NCI-H1092 (cell line): ENCODE results near the gene CDH2.

Experiments
- DNase-seq: peaks from one replicate; lab custom pipeline; 2025; lab: John Stamatoyannopoulos, UW

Gene CDH2

DNA sequence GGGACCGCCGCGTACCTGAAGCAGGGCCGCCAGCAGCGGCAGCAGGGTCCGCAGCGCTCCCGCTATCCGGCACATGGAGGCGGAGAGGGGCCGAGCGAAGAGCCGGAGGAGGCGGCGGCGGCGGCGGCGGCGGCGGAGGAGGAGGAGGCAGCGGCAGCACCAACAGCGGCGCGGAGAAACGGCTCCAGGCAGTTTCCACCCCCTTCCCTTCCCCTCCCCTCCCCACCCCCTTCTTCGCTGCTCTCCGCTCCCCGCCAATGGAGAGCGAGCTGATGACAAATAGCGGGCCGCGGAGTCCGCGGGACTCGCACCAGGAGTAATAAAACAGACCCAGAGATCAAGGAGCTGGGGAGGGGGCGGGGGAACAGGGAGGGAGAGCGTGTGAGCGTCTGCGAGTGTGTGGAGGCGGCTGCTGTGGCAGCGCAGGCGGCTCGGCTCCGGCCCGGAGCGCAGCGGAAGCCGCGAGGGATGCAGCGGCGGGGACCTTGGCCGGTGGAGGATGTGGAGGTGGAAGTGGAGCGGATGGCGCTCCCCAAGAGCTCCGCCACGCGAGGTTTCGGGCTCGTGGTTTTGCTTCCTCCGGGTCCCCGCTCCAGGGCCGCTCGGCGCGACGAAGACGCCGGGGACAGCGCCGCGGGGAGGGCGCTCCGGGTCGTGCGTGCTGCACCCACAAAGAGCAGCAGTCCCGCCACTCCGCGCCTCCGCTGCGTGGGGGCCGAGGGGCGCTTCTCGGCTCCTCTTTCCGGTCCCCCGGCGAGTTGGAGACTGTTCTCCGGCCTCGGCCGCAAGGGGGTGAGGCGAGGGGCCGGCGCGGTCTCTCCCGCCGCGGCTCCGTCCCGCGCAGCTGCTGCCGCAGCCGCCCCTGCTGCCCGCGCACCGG lies at the start of gene CDH2:
CDH2 (minus strand) TSS at position 183 of the 880 bp plus-strand sequence; CDS start at position 75, 108 bp downstream.
- peak; percentile 96 for DNase-seq

DNA sequence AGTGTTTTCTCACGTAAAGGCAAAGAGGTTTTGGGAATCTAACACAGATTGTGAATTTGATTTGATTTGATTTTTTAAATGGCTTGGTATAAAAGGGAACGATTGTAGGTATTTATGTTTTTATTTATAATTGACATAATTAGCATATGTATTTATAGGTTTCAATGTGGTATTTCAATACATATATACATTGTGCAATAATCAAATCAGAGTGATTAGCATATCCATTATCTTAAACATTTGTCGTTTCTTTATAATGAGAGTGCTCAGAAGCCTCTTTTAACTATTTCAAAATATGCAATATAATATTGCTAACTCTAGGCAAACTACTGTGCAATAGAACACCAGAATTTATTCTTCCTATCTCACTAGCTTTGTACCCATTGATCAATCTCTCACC lies 35.1 kb upstream of the CDH2 start:
- no peak for DNase-seq

DNA sequence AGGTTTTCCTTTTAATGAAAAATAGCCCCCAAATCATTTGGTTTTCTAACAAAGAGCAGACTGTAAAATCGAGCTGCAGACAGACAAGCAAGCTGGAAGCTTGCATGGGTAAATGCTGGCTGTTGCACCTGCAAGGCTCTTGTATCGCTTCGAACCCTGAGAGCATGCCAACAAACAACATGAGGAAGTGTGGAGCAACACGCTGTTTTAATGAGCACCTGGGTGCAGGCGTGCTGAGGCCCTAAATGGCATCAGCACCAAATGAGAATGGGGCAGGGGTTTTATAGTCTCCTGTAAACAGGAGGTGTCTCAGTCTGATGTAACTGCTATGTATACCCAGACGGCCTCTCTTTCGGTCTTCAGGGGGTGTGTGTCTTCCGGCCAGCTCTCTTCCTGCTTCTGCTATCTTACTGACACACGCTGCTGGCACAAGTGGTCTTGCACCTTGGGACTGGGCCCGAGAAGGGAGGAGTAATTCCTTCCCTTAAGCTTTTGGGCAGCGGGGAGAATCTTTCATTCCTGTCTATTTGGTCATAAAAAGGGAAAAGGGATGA lies 31.9 kb upstream of the CDH2 start:
- DNase-seq, result no peak

DNA sequence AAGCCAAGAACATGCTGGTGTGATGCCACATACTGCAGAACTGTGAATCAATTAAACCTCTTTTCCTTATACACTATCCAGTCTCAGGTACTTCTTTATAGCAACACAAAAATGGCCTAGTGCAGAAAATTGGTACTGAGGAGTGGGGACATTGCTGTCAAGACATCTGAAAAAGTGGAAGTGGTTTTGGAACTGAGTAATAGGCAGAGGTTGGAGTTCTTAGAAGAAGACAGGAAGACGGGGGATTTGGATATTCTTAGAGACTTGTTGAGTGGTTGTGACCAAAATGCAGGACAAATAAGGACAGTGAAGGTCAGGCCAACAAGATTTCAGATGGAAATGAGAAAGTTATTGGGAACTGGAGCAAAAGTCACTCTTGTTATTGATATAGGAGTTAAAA lies 31.3 kb upstream of the CDH2 start:
- DNase-seq, result no peak

DNA sequence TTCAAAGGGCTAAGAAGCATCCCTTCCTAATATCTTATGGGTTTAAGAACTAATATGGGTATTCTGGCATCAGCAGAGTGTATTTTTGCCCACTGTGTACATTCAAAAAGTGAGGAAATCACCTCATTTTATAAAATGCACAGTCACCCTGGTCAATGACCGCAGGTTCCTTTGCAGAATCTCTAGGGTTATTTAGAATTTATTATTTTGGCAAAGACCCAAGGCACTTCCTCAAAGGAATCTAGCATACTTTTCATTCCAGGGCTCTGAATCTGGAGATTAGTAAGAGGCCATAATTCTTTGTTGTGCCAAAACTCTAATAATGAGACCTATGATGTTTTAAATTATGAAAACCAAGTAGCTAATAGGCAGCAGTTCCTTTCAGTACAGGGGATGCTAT lies 27.2 kb upstream of the CDH2 start:
- no peak for DNase-seq

DNA sequence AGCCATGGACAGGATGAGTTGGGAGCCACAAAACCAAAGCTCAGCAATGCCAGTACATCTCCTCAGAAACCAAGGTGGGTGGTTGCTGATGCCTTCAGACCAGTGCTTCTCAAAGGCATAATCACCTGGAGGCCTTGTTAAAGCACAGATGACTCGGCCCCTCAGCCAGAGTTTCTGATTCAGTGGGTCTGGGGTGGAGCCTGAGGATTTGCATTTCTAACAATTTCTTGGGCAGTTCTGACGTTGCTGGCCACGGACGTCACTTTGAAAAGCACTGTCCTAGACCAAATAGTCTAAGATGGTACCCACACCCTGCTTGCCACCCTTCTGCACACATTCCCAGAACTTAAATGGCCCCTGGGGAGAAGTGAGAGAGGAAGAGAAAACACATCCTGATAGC lies 24.1 kb upstream of the CDH2 start:
- no peak for DNase-seq

DNA sequence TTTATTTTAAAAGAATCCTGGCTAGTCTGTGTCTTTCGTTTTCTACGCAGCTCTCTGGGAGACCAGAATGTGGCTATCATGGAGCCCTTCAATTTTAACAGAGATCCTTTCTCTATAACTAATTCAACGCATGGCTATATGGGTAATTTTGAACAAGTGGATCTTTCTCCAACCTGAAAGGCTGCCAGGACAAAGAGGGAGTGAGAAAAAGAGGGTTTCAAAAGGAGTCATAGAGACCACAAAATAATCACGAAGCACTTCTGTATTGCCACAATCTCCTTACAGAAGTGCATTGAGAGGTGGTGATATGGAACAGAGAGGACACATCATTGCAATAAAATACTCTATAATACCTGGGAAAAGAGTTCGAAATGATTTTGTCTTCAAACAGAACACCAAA lies 21.7 kb upstream of the CDH2 start:
- DNase-seq, result no peak

DNA sequence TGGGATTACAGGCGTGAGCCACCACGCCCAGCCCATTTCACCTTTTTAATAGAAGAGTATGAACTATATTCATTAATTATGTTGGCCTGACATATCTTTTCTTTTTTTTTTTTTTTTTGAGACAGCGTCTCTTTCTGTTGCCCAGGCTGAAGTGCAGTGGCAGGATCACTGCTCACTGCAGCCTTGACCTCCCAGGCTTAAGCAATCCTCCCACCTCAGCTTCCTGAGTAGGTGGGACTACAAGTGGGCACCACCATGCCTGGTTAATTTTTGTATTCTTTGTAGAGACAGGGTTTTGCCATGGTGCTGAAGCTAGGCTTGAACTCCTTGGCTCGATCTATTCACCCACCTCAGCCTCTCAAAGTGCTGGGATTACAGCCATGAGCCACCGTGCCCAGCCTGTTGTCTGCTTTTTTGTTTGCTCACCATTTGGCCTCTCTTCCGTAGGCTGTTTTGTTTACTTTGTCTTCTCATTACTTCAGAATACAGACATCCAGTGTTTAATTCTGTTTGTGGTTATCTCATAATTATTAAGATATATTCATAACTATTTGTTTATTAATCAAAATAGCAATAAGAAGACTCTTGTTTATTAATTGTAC lies 16.3 kb upstream of the CDH2 start:
- no peak for DNase-seq

DNA sequence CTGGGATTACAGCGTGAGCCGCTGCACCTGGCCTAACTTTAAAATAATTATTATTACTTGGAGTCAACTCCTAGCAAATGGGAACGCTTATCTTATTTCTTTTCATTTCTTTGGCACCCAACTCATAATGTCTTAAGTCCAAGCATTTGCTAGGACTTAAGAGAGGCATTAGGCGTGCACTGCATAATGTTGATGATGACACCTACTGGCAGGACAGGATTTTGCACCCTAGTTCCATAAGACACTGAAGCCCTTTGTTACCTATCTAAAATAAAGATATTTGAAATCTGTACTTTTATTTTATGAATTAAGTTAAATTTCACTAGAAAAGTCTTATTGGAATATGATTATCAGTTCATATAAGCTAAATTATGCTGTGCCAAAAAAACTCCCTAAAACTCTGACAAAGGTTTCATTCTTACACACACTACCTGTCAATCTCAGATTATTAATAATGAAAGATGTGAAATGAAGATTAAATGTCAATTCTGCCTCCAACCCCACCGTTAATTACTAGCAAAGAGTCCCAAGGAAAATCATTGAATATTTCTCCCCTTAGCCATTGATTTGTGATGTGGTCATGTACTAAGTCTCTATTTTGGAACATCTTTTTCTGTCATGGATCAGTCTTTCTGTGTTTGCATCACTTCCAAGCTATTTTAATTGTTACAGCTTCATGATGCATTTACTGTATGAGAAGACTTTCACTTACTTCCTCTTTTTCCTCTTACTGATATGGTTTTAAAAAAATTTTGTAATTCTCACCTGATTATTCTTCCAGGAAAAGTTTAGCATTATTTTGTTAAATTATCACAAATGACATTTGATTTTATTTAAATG lies 12.7 kb upstream of the CDH2 start:
- no peak for DNase-seq

DNA sequence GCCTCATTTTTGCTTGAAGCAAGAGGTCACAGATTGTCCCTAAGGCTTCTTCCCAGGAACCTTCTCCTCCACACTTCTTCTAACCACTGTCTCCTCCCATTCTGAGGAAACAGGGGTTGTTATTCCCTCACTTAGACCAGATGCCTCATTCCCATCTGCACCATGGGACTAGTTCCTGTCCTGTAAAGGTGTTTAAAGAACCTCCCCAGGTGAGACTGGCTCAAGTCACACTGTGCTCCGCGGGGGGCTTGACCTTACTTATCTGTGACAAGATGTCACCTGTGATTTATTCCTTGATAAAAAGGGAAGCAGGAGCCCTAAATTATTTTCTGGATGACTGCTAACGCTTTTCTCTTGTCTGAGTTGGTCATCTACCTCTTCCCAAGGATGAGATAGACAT lies 8.2 kb upstream of the CDH2 start:
- DNase-seq, result no peak

DNA sequence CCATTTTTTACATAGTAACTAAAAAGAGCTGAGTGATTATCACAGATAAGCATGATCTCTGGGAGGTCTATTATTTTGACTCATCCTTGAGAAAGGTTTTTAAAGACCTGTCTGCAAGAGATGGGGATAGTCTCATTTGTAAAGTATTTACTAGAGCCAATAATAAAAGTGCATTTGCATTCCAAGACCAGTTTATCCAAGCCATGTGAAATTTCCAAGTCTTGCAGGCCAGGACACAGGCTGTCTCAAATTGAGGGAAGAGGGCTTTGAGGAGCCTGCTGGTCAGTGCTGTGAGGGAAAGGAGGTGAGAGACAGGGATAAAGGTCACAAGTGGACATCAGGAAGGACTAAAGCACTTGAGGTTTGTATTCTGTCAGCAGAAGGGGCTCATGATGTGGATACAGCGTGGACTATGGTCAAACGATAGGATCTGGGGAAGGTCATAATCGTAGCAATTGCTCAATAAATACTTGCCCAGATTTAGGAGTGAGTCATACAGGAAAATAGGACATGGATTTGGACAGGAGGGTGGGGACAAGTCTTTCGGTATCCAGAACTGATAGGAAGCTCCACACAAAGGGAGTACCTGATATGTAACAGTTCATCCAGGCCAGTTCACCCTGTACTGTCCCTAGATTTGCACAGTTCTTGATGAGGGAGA lies 6.6 kb upstream of the CDH2 start:
- DNase-seq, result no peak

DNA sequence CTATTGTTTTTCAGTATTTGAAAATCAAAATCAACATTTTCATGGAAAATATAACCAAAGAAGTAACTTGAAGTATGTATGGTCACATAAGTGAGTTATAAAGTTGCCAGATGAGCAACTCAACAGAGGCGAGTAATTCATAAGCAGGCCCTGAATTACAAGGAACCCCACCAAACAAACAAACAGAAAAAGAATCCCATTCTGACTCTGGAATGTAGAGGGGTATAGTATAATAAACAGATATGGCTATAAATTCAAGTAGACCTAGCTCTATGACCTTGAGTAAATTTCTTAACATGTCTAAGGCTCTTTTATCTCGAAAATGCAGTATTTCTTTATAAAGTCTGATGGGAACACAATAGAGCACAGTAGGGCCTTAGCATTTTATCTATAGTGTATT lies 4.7 kb upstream of the CDH2 start:
- no peak for DNase-seq

DNA sequence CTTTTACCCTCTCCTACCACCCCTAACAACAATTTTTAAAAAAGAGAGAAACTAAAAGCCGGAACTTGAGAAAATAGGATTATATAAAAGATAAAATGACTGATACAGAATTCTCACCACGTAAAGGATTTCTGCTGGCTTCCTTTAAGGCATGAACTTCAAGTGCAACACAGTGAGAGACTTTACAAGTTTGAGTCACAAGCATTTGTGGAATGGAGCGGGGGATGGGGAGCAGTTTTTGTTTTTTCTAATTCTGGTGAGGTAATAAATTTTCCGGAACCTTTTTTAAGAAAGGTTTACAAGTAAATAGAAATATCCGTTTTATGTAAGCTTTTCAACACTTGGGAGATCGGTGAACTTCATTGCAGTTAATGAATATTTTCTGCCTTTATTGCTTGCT lies 1.8 kb upstream of the CDH2 start:
- DNase-seq, result no peak

DNA sequence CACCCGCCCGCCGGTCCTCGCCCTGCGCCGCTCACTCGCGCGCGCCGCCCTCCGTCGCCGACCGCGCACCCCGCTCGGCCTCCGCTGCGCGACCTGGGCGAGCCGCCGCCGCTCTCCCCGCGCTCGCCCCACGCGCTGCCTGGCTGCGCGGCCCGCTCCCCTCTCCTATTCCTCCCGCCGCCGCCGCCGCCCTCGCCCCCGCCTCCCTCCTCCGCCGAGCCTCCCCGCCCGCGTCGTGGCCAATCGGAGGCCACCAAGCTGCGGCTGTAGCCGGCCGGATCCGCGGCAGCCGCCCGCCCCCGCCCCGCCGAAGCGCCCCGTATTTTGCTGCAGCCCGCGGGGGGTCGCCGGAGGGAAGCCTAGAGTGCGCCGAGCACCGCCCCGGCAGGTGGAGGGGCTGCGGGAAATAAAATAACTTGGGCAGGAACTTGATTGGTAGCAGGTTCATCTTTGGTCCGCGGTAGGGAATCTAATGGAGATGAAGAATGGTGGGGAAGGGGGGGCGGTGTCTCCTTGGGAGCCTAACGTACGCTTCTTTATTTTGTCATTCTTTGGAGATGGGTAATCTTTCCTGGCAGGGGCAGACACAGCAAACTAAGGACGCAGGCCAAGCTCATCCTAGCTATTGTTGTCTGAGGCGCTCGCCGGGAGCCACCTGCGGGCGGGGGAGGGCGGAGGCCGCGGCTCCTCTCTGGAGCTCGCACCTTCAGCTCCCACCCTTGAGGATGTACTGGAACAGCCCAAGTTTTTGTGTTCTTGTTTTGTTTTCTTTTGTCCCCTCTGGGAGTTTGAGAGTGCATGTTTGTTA lies 1.1 kb upstream of the CDH2 start:
- peak; percentile 82 for DNase-seq

DNA sequence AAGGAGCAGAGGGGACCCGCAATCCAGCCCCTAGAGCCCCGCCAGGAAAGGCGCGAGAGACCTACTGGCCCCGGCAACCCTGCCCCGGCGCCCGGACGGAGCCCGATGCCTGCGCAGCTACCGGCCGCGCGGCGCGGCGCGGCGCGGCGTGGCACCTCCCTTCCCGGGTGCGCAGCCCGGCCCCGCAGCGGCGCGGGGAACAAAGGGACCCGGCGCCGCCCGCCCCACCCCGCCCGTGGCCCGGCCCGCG lies 307 bp downstream of the CDH2 start:
- no peak for DNase-seq

DNA sequence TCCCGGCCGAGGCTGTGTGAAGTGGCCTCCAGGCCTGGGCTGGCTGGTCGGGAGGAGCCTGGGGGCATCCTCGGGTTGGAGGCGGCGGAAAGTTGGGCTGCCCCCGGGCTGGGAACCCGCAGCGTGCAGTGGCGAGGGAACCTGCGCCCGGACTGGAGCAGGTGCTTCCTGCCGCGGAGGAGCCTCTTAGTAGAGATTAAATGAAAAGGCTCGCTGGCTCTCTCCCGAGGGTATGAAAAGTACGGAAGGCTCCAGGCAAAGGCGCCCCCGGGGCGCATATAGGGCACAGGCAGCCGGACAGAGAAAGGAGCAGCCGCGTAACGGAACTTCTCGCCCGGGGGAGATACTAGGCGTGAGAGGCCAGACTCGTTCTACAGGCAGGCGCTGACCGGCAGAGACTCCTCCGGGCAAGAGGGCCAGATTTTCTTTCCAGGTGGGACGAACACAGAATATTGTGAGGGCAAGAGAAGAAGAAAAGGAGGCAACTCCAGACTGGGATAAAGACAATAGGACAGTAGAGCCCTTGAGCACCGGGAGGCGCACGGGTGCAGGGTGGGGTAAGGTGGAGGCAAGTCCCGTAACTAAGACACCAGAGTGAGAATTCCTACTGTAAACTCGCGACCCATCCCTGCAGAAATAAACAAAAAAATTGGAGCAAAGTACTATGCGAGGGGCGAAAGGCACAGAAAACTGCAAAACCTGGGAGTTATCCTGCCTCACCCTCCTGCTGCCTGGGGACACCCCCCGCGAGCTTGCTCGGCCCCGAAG lies 816 bp downstream of the CDH2 start:
- DNase-seq, result peak; percentile 51

DNA sequence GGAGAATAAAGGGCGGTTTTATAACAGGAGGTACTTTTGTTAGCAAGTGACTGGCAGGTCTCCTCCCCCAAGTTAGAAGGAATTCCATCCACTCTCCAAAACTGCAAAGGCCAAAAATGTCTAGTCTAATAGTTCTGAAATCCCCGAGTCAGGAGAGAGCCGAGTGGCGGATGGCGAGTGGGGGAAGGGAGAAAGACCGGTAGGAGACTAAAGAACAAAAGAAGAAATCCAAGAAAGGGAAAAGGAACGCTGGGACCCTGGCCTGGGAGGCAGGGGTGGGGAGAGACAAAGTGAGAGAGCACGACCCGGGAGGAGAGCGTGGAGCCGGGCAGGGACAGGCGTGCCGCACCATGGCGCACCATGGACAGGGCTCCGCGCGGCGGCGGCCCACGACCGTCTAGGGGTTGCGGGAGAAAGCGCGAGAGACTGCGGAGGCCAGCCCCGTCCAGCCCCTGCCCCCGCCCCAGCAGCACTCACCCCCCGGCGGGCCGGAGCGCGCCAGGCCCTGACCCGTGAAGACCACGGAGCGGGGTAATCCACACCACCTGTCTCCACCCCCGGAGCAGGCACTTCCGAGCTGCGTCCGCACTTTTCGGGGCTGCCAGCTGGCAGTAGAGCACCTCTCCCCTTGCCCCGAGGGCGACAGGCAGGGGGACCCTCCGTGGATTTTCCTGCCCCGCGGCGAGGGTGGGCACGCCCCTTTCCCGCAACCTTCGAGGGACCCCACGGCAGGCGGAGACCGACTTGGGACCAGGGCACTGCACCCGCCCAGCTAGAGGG lies 1.6 kb downstream of the CDH2 start:
- no peak for DNase-seq

DNA sequence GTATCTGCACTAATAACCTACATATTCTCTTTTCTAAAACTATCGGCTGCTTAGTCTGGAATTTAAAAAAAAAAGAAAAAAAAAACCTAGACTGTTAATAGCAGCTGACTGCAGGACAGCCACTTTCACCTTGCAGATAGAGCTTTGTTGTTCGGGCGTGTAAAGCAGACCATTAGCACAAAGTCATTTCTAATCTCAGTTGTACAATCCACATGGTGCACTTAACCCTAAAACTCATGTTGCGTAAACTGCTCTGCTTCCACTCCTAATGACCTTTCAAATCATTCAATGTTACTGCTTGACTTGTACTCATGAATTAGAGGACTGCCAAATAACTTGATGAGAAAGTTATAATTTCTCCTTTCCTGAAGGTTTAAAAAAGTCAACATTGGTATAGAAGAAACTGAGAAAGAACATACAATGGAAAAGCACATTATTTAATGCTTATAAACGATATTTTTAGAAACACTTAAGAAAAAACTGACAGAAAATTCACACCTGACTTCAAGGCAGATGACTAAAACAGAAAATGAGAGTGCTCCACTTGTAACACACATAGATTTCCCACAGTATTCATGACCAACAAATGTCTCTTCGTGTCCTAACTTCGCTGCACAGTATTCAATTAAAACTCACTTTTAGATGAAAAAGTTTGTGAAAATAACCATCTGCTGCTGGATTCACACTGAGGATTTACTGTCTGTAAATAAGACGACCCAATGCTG lies 2.6 kb downstream of the CDH2 start:
- no peak for DNase-seq

DNA sequence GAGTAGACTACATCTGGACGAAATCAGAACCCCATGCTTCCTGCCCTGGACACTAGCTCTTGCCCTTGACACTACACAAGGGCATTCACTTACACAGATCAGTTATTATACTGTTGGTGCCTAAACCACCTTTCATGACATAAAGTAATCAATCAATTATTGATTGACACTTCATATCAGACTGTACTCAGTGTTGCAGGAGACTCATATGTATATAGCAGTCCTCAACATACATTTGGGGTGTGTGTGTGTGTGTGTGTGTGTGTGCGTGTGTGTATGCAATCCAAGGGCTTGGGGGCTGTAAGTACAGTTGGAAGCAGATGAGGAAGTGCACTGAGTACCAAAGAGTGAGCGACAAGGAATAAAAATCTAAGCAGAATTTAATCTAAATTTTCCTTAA lies 5.1 kb downstream of the CDH2 start:
- DNase-seq, result no peak
